ENCODE data around the gene DDRGK1.

- TF ChIP-seq CTCF (IDR thresholded peaks at IDR 0.05; ENCODE audit: low read depth, low read length): no peak
- TF ChIP-seq EZH2phosphoT487 (IDR thresholded peaks at IDR 0.05; ENCODE audit: low read depth): no peak
These were observed 15.6 kb downstream of the DDRGK1 start for GRCh38 chr20:3188823-3189413.
